ENCODE results near the gene NPTN. TPM values are rescaled to one million over a fixed set of nuclear protein-coding genes. Genes with fewer than 3 reads are reported as not detected.

The NPTN gene
- polyA plus RNA-seq, 1 experiment: 195 TPM

GRCh38 chr15:73517566-73517965 is 115.6 kb downstream of the NPTN start:
- no peak overlapping the region for H3K4me3 ChIP-seq (ENCODE audit: low read depth, low read length)
- POLR2A ChIA-PET: no interaction called here
- no peak overlapping the region for H3K27ac ChIP-seq (ENCODE audit: low read depth, low read length)
- peaks cover 9% of the 10 kb centered on the region for H3K27me3 ChIP-seq (ENCODE audit: control insufficient read depth, insufficient read depth, low read length)
- no peak for TF ChIP-seq CTCF (IDR thresholded peaks at IDR 0.05; ENCODE audit: low read depth, low read length)
- CTCF ChIA-PET: interaction anchor here (0.6 kb wide), 1 partner anchor 17 kb away, joined by 5 read pairs; no protein-coding TSS in a partner anchor
- no peaks in the 10 kb centered on the region for H3K9me3 ChIP-seq (ENCODE audit: control insufficient read depth, insufficient read depth, low read length)
- no peak for DNase-seq (ENCODE audit: low read depth, low spot score)

GRCh38 chr15:73515527-73515926 is 117.7 kb downstream of the NPTN start:
- Histone ChIP-seq H3K27ac (ENCODE audit: low read depth, low read length) (no peak overlapping the region), H3K4me3 (ENCODE audit: low read depth, low read length) (no peak overlapping the region), H3K9me3 (ENCODE audit: control insufficient read depth, insufficient read depth, low read length) (no peaks in the 10 kb centered on the region), H3K27me3 (ENCODE audit: control insufficient read depth, insufficient read depth, low read length) (peaks cover 9% of the 10 kb centered on the region)
- no peak for DNase-seq (ENCODE audit: low read depth, low spot score)
- CTCF ChIA-PET: no interaction called here
- POLR2A ChIA-PET: no interaction called here
- no peak for TF ChIP-seq CTCF (IDR thresholded peaks at IDR 0.05; ENCODE audit: low read depth, low read length)

Other genes with a start within 250 kb of the NPTN start
- not detected in 2 replicates for gene REC114, start 190.2 kb downstream of the NPTN start, polyA plus RNA-seq (2011; rRNA removed)
- 86.4 and 101 TPM in 2 replicates for gene CD276, start 51.0 kb upstream of the NPTN start, polyA plus RNA-seq (2011; rRNA removed)
- 0.29 and 0.45 TPM in 2 replicates for gene INSYN1, start 120.0 kb upstream of the NPTN start, polyA plus RNA-seq (2011; rRNA removed)
- not detected in 2 replicates for gene TBC1D21, start 240.2 kb upstream of the NPTN start, polyA plus RNA-seq (2011; rRNA removed)

All from AG04450 (cell line).